Keratinocyte (primary cell): ENCODE measurements around the gene RNF148.

Experiments used
- EZH2 ChIP-seq: IDR thresholded peaks from one replicate; pipeline ENCODE4 v1.6.1; 2012; ENCODE audit warnings: inconsistent platforms, mild to moderate bottlenecking, low read length, moderate library complexity
- TF ChIP-seq, protein P1 (sequence below), 3 experiments: IDR thresholded peaks in 1 of 3; conservative IDR thresholded peaks in 1 of 3; optimal IDR thresholded peaks in 1 of 3; 2 replicates in 2 of 3; 3 replicates in 1 of 3; pipeline versions ENCODE3 to v1.5.1; 2011; ENCODE audit warnings: low read length in 3 of 3, mild to moderate bottlenecking in 3 of 3, moderate library complexity in 2 of 3, control low read depth in 1 of 3, inconsistent platforms in 1 of 3; ENCODE audit not compliant: insufficient read depth in 2 of 3; ENCODE audit errors: extremely low read depth in 1 of 3

DNA sequence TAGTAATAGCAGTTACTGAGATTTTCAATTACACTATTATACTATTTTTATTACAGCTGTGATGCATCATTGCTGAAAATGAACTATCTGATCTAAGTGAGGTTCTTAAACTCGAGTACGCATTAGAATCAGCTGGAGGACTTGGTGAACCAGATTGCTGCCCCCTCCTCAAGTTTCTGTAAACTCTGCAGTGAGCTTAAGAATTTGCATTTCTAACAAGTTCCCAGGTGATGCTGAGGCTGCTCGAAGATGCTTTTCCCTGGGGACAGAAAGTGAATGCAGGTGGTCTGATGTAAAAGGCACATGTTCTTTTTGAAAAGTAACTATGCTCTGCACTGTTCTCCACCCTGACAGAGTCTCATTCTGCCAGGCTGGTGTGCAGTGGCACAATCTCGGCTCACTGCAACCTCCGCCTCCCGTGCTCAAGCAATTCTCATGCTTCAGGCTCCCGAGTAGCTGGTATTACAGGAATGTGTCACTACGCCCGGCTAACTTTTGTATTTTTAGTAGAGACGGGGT lies 16.3 kb downstream of the RNF148 start:
- TF ChIP-seq, protein P1, sequence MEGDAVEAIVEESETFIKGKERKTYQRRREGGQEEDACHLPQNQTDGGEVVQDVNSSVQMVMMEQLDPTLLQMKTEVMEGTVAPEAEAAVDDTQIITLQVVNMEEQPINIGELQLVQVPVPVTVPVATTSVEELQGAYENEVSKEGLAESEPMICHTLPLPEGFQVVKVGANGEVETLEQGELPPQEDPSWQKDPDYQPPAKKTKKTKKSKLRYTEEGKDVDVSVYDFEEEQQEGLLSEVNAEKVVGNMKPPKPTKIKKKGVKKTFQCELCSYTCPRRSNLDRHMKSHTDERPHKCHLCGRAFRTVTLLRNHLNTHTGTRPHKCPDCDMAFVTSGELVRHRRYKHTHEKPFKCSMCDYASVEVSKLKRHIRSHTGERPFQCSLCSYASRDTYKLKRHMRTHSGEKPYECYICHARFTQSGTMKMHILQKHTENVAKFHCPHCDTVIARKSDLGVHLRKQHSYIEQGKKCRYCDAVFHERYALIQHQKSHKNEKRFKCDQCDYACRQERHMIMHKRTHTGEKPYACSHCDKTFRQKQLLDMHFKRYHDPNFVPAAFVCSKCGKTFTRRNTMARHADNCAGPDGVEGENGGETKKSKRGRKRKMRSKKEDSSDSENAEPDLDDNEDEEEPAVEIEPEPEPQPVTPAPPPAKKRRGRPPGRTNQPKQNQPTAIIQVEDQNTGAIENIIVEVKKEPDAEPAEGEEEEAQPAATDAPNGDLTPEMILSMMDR (optimal IDR thresholded peaks at IDR 0.05 in 1 of 3, IDR thresholded peaks at IDR 0.05 in 1 of 3, conservative IDR thresholded peaks at IDR 0.05 in 1 of 3; ENCODE audit: extremely low read depth in 1 of 3, insufficient read depth in 2 of 3, low read length in 3 of 3): no peak
- no peak for TF ChIP-seq EZH2
